B cell (primary cell): Measurements from ENCODE around the gene ROMO1.

Experiments used
- CTCF ChIP-seq: fragments of 200-600 bp; IDR thresholded peaks from one replicate; pipeline ENCODE4 v1.8.0; 2022; ENCODE audit warnings: antibody characterized with exemption, mild to moderate bottlenecking
- EZH2 ChIP-seq: IDR thresholded peaks from 2 replicates; pipeline ENCODE4 v1.6.1; 2012; ENCODE audit warnings: borderline replicate concordance, low read depth, mild to moderate bottlenecking, moderate library complexity, low read length; ENCODE audit not compliant: insufficient read depth, poor library complexity, severe bottlenecking

GRCh38 chr20:35743693-35744491 lies 44.7 kb downstream of the ROMO1 start:
- TF ChIP-seq CTCF (no peak), EZH2 (no peak)
